ENCODE measurements around the gene CAMTA1.

Gene CAMTA1

DNA sequence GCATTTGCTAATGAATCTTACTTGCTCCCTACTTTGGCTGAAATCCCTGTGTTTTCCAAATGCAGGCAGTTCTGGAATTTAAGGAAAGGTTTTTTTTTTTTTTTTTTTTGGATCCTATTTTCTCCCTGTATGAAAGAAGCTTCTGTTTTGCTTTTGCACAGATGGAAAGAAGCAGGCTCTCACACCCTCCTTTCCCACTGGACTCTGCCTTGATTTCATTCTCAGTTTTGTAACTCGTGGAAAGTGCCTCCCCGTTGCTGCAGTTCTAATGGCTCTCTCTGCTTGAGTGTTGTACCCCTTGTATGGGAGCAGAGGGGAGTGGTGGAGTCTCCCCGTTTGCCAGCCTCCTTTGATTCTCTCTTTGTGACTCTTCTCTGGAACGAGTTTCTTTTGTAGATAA is 291.9 kb downstream of the CAMTA1 start:
- no peak for DNase-seq (ENCODE audit: low read depth)

DNA sequence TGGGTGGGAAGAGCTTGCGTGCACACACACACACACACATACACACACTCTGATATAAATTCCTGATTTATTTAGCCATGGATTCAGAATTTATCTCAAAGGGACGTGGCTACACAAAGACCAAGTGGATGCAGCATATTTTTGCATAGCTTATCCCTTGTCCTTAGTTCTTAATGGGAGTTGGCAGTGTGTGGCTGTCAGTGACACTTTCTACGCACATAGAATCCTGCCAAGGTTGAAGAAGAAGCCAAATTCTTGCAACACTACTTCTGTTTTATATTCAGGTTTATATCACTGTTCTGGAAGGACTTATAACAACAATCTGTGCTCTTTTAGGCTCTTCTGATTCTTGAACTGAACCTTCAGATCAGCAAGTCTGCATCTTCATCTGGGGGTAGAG is 292.7 kb downstream of the CAMTA1 start:
- no peak for DNase-seq (ENCODE audit: low read depth)

DNA sequence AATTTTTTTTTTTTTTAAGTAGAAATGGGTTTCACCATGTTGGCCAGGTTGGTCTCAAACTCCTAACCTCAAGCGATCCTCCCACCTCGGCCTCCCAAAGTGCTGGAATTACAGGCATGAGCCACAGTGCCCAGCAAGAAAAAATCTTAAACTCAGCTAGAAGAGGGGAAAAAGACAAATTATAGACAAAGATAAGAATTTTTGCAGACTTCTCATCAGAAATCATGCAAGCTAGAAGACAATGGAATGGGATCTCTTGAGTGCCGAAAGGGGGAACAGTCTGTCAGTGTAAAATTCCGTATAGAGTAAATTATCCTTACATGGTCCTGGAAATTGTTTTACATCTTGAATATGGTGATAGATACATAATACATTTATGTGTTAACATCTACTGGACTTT is 294.4 kb downstream of the CAMTA1 start:
- no peak for DNase-seq (ENCODE audit: low read depth)

DNA sequence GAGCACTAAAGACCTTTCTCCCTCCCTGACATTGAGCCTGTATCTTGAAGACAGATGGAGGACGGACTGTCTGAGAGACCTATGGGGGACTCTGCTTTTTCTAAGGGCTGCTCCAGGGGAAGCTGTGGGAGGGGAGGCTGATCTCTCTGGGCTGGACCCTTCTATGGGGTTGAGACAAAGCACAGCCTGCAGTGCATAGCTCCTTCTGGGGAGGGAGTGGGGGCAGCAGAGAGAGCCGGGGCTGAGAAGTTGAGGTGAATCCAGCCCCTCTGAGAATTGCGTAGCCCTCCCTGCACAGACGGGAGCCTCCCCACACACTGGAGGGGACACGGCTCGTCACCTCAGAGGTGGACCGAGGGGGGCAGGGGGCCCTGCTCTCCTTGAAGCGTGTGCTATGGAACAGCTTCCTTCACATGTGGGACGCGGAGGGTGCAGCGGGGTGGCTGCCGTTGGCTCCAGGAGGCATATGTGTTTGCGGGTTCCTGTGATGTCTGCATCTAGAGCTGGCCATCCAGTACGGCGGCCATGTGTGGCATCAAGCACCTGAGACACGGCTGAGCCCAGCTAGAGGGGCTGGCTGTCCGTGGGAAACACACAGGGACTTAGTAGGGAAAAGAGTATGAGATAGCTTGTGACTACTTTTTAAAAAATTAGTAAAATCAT is 299.1 kb downstream of the CAMTA1 start:
- DNase-seq (ENCODE audit: low read depth): no peak

GRCh38 chr1:7085521-7085920 is 300.3 kb downstream of the CAMTA1 start:
- DNase-seq (ENCODE audit: low read depth): no peak

- DNase-seq (ENCODE audit: low read depth): no peak
Measured at GRCh38 chr1:7086106-7086505, 300.9 kb downstream of the CAMTA1 start.

DNA sequence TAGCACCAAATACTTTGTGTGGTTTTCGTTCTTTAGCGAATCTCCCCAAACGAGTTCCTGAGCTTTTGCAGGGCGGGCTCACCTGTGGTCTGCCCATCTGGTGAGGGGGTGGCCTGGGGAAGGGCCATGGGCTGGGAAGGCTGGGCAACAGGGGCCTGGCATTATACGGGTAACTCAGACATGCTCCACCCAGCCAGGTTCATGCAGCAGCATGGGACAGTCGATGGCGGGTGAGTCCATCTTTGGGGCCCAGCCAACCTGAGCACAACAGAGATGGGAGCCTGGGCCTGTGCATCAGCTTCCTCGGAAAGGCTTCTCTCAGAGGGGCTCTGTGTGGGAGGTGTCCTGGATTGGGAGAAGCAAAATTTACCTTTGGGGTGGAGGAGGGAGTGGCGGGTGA is 302.6 kb downstream of the CAMTA1 start:
- no peak for DNase-seq (ENCODE audit: low read depth)

DNA sequence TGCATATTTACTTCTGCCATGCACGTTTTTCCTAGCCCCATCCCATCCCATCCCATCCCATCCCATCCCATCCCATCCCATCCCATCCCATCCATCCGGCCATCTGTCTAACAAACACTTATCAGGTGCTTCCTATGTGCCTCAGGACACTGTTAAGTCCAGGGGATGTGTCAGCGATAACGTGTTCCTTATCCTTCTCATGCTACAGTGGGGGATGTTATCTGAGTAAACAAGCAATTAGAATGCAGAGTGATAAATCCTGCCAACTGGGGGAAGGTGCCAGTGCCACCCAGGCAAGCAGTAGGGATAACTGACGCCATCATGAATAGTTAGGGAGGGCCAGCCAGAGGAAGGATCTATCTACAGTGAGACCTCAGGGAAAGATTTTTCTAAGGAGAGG is 304.2 kb downstream of the CAMTA1 start:
- no peak for DNase-seq (ENCODE audit: low read depth)

DNA sequence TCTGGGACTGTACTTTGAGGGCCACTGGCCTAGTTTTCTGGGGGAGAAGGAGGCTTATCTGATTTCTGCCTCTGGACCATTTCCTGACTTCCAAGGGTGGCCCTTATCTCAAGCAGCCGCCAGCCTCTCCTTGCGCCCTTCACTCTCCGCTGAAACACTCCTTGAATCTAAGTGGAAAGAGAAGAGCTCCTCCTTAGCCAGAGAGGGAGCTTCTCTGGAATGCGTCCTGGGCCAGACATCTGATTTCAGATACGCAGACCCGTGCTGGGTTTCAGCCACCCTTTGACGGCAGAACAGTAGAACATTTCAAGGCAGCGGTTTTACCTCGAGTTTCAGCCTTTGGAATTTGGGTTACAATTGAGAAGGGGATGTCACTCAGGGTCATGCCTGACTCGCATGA is 308.0 kb downstream of the CAMTA1 start:
- no peak for DNase-seq (ENCODE audit: low read depth)

DNA sequence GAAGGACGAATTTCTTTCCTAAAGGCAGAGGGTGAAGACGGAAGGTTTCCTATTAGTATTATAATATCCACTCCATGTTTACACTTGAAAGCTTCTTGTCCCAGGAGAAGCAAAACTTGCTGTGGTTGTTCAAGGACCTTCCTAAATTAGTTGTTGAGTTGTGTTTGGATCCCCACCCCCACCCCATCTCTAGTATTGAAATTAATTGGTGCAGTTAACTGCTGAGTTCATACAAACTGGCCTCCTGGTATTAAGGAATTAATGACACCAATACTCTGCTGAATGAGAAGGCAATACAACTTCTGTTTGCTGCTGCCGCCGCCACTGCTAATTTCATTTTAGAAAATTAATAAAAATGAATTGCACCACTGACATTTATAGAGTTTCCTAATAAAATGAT is 308.8 kb downstream of the CAMTA1 start:
- DNase-seq (ENCODE audit: low read depth): no peak

DNA sequence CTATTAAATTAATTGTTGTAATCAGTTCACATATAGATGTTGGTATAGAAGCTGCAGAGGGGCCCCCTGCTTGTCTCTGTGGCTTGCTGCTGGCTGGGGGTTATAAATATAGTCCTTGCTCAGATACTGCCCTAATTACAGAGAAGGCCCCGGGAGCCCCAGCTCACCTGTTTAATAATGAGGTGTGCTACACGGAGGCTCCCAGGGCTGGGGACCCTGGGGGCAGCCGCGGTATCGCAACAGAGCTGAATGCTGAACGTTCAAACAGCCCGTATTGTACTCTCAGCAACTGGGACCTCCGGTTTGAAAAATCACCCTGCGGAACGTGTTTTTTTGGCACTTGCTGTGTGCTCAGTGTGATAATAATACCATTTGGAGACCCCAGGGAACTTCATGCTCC is 309.3 kb downstream of the CAMTA1 start:
- DNase-seq (ENCODE audit: low read depth): no peak

GRCh38 chr1:7095343-7095964 is 310.2 kb downstream of the CAMTA1 start:
- no peak for DNase-seq (ENCODE audit: low read depth)

GRCh38 chr1:7097938-7098592 is 312.8 kb downstream of the CAMTA1 start:
- DNase-seq (ENCODE audit: low read depth): no peak

DNA sequence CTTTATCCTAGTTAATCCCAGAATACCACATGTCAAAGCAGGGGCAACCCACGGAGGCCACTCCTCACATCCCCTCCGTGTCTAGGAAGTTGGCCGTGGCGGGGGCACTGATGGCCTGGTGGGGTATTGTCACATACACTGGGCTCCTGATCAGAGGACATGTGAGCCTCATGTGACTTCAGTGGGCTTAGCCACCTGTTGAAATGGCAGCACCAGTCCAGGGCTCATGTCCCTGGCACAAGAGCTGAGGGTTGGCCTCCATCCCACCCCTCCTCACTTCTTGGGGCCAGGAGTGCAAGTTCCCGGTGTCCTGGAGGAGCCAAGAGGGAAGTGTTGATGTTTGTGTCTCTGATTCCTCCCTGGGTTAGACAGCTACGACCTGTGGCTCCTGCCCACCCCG is 313.4 kb downstream of the CAMTA1 start:
- DNase-seq (ENCODE audit: low read depth): no peak

DNA sequence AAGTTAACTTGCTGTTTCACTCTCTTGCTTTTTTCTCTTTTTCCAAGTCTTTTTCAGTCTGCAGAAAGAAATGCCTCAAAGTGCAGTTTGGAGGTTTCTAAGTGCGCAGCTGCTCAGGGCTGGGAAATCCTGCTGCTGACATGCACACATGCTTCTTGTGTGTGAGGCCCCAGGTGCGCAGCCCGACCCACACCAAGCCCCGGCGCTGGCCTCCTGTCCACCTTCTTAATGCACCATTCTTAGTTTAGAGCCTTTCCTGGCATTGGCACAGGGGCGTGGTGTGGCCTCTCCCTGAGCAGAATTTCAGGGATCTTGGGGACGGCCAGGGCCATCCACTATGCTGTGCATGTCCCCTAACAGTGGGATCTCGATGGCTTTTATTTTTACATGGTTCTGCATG is 315.2 kb downstream of the CAMTA1 start:
- DNase-seq (ENCODE audit: low read depth): no peak

DNA sequence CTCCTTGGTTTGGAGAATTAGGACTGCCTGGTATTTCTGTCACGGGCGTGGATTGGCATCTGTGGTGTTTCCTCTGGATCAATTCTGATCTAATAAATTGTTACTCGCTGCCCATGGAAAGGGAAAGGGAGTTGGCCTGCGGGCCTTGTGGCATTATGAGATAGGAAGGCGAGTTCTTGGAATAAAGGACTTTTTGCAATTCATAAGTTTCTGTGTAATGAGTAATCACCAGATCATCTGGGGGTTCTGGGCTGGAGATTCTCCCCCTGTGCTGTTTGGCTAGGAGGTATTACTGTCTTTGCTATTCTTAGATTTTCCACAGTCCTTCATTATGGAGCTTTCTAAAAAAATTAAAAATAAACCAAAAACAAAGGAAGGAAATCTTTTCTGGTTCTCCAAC is 315.9 kb downstream of the CAMTA1 start:
- DNase-seq (ENCODE audit: low read depth): no peak

DNA sequence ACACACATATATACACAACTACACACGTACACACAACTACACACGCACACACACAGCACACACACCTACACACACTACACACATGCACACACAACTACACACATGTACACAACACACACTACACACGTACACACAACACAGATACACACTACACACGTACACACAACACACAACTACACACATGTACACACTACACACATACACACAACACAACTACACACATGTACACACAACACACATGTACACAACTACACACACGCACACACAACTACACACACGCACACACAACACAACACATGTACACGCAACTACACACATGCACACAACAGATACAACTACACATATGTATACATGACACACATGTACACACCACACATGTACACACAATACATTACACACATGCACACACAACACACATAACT is 318.1 kb downstream of the CAMTA1 start:
- no peak for DNase-seq (ENCODE audit: low read depth)

GRCh38 chr1:7103874-7104273 is 318.6 kb downstream of the CAMTA1 start:
- DNase-seq (ENCODE audit: low read depth): no peak

- DNase-seq (ENCODE audit: low read depth): no peak
Measured at GRCh38 chr1:7104339-7104738, 319.1 kb downstream of the CAMTA1 start.

- DNase-seq (ENCODE audit: low read depth): no peak
Measured at GRCh38 chr1:7105269-7105668, 320.0 kb downstream of the CAMTA1 start.

- no peak for DNase-seq (ENCODE audit: low read depth)
Measured at GRCh38 chr1:7106442-7107108, 321.3 kb downstream of the CAMTA1 start.

DNA sequence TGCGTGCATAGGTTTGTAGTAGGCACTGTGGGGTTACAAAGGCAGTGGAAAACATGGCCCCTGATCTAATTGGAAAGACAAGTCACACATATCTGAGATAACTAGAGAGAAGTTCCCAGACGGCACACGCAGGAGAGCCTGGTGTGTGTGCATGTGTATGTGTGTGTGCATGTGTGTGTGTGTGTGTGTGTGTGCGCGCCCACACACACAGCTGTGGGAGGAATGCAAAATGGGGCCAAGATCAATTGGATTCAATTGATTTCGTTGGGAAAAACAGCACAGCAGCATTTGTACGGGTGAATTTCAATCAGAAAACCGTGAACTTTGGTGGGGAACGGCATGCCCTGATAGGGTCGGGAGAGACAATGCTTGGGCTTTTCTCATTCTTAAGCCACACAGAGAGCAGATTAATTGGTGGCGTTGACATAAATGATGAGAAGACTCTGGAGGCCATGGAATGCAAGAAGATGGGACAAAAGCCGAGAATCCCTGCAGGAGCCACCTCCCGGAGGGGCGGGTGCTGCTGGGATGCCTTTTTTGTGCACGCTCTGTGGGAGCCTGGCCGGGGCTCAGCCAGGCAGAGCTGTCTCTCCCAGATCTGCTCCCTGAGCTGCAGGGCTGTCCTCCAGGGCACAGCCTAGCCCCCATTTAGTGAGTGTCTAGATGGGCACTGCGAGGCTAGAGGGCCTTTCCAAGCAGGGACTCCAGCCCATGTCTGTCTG is 322.0 kb downstream of the CAMTA1 start:
- DNase-seq (ENCODE audit: low read depth): no peak
